GM12873 (cell line): Measurements from ENCODE around the gene SLC12A3.

ENCODE experiments used
- CTCF ChIP-seq: IDR thresholded peaks from 2 replicates; pipeline ENCODE4 v1.5.1; 2012; ENCODE audit warnings: low read depth, mild to moderate bottlenecking, moderate library complexity, low read length, control low read depth; ENCODE audit not compliant: insufficient read depth; ENCODE audit errors: missing control alignments

Gene SLC12A3

DNA sequence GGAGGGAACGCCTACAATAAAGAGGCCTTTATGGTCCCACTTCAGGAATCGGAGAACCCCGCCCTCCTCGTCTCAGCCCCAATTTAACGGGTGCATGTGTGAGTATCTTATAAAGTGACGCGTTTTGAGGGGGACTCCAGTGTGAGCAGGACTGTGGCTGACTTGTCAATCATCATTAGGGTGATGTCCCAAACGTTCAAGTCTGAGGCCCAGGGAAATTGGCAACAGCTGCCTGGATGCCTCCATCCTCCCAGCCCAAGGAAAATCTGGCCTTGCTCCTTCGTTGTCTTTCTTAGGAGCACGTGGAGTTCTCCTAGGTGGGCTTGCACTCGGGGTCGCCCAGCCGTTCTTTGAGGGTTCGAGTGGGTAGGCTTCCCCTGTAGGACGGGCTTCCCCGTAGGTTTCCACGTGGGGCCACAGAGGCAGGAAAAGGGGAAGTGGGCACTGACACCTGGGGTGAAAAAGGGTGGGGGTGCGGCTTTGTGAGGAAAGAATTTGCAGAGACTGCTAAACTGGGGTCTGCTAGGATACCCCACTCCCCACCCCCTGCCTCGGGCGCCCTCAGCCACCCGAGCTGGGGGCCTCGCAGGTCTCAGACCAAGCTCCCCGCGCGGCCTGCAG lies 66.4 kb downstream of the SLC12A3 start:
- TF ChIP-seq CTCF: no peak

DNA sequence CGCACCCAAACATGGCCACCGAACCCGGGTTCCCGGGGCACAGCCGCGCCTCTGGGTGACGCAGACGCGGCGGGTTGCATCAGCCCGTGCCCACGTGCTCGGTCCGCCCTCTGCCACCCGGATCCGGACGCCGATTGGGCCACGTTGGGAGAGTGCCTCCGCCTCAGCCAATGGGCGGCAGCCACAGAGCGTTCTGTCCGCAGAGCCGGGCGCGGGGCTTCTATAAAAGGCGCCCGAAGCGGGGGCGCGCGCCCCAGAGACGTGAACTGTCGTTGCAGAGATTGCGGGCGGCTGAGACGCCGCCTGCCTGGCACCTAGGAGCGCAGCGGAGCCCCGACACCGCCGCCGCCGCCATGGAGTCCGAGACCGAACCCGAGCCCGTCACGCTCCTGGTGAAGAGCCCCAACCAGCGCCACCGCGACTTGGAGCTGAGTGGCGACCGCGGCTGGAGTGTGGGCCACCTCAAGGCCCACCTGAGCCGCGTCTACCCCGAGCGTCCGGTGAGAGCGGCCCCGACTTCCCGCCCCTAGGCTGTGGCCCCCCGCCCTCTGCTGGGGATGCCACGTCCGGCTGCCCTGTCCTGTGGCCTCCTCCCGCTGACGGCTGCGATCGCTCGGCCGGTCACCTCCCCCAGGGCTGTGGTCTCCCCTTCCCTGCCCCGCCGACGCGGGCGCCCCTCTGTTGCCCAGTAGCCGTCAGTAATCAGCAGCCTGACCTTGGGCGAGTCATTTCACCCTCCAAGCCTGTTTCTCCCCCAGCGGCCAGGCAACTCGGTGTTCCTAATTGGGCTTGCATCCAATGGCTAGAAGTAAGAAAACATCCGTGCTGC lies 67.1 kb downstream of the SLC12A3 start, which contains the start of gene HERPUD1:
TSS of gene HERPUD1 (plus strand) at position 251 of the 829 bp plus-strand sequence. CDS start at position 354, 103 bp downstream.
- no peak for TF ChIP-seq CTCF

DNA sequence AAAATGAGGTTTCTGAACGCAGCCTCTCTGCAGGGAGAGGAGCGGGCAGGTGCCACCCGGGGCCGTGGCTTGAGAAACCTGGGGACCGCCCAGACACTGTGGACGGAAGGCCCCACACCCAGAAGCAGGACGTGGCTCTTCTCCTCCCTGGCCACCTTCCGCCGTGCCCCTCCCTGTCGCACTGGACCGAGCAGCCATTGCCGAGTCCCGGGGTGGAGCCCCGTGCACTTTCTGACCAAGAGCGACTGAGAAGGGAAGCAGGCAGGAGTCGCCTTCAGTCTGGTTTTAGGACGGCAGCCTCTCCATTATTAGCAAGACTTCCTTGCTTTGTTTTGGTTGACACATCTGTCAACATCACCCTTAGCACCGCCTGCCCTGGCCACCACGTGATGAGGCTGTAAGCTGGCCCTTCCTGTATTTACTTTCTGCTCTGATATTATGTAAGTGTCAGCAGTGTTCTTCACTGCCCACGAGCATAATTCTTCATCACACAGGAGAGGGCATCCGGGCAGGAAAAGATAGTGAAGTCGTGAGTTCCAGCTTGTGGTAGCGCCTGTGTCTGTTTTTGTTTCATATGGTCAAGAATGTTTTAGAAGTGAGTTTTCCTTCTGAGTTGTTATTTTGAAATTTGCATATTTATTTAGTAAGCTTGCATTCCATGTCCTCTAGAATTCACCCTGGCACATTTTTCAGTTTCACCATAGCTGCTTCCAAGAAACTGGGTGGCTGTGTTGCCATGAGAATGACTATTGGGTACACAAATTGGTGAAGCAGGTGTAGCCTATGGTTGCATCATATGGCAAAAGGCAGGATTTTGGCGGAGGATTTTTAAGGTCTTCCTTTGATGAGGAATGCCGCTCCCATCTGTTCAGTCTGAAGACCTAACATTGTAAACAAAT lies 68.0 kb downstream of the SLC12A3 start:
- no peak for TF ChIP-seq CTCF

DNA sequence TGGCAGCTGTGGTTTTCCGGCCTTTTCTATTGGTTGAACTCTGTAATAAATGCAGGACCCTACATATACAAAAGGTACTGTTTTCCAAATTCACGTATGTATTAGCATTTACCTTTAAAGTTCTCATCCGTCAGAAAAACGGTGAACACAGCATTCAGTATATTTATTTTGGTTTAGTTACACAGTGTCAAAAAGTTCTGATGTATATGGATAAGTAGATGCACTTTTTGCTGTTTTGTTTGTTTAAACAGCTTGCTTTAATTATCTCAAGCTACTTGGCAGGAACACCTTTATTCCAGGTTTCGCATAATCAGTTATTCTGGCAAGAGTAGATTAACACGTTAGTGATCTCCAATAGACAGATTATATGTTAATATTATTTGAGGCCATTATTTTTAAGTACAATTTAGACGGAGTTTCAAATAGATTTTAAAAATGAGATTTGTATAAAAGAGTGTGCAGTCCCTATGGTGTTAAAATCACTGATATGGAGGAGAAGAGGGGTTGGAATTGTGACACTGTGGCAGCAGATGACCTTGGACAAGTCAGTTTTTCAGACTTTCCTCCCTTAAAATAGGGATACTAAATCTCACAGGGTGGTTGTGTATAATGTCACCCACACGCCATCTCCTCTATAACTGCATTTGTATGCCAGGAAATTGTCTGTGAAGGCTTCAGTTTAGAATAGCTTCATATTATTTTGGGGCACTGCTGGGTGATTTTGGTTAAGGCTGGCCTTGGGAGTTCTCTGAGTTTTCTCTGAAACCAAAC lies 69.0 kb downstream of the SLC12A3 start:
- TF ChIP-seq CTCF: no peak

- TF ChIP-seq CTCF: no peak
These were observed 70.2 kb downstream of the SLC12A3 start for GRCh38 chr16:56935201-56935600.

DNA sequence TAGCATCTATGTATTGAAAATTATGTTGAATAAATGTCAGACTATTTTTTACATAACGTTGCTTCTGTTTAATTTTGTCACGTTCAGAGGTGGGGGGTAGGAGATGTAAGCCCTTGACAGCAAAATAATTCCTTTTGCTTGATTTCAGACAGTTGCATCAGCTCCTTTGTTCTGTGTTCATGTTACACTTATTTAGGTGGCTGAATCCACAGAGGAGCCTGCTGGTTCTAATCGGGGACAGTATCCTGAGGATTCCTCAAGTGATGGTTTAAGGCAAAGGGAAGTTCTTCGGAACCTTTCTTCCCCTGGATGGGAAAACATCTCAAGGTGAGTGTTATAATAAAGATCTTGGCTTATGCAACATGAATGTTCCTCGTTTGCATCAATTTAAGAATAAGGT lies 71.5 kb downstream of the SLC12A3 start:
- TF ChIP-seq CTCF: no peak
